SK-N-SH (cell line): ENCODE measurements around the gene RAB30. TPM values are rescaled to one million over a fixed set of nuclear protein-coding genes. Genes with fewer than 3 reads are reported as not detected.

ENCODE experiments used
- CTCF ChIA-PET: fragments of 300-600, 350-600 bp; formaldehyde crosslinking; extraction: SDS; loops from one replicate; lab custom pipeline; 2021; lab: Yijun Ruan, JAX
- POLR2A ChIA-PET: fragments of 350-600 bp; sonication (Branson Sonifier 250); formaldehyde crosslinking; extraction: SDS; loops from one replicate; lab custom pipeline; 2020; ENCODE audit warnings: antibody characterized with exemption, inconsistent platforms; lab: Yijun Ruan, JAX
- DNase-seq: peaks from one replicate; pipeline ENCODE4 v3.0.0; 2012
- H2AFZ ChIP-seq: fragments of 200-600 bp; sonication (generic); 2 replicates; pipeline ENCODE4 v1.8.1; 2016; ENCODE audit warnings: antibody characterized with exemption, mild to moderate bottlenecking, low read depth
- H3F3A ChIP-seq: fragments of 200-600 bp; sonication (generic); replicated peaks from 2 replicates; pipeline ENCODE3; 2016; ENCODE audit warnings: antibody characterized with exemption, mild to moderate bottlenecking; ENCODE audit not compliant: insufficient read depth
- H3K27ac ChIP-seq, 2 experiments: fragments of 200-500 bp in 1 of 2; fragments of 200-600 bp in 1 of 2; sonication (Bioruptor generic) in 1 of 2; sonication (generic), shearing (Covaris generic) in 1 of 2; 2 replicates each; pipeline versions ENCODE4 v1.5.1 to v1.6.1; 2014 to 2016; ENCODE audit warnings: low read depth in 2 of 2, inconsistent platforms in 1 of 2, low read length in 1 of 2, mild to moderate bottlenecking in 1 of 2, mixed read lengths in 1 of 2
- H3K27me3 ChIP-seq: fragments of 200-600 bp; sonication (generic), shearing (Covaris generic); 2 replicates; pipeline ENCODE4 v1.6.1; 2016; ENCODE audit warnings: mixed run types; ENCODE audit not compliant: insufficient read depth
- H3K36me3 ChIP-seq, 2 experiments: fragments of 200-500 bp in 1 of 2; fragments of 200-600 bp in 1 of 2; sonication (Bioruptor generic) in 1 of 2; sonication (generic) in 1 of 2; replicated peaks in 1 of 2; 2 replicates each; pipeline versions ENCODE3 to v1.5.1; 2014 to 2016; ENCODE audit warnings: low read length in 1 of 2, mild to moderate bottlenecking in 1 of 2; ENCODE audit not compliant: insufficient read depth in 2 of 2, control insufficient read depth in 1 of 2
- H3K4me1 ChIP-seq, 2 experiments: fragments of 200-500 bp in 1 of 2; fragments of 200-600 bp in 1 of 2; sonication (Bioruptor generic) in 1 of 2; sonication (generic), shearing (Covaris generic) in 1 of 2; 2 replicates each; pipeline versions ENCODE4 v1.5.1 to v1.6.1; 2014 to 2016; ENCODE audit warnings: low read depth in 1 of 2, low read length in 1 of 2, mixed run types in 1 of 2; ENCODE audit not compliant: insufficient read depth in 2 of 2, control insufficient read depth in 1 of 2
- H3K4me2 ChIP-seq: fragments of 200-600 bp; sonication (generic), shearing (Covaris generic); 2 replicates; pipeline ENCODE4 v1.6.1; 2017; ENCODE audit warnings: mixed run types
- H3K4me3 ChIP-seq, 2 experiments: fragments of 200-500 bp in 1 of 2; fragments of 200-600 bp in 1 of 2; sonication (Bioruptor generic) in 1 of 2; sonication (generic), shearing (Covaris generic) in 1 of 2; 2 replicates each; pipeline versions ENCODE4 v1.5.1 to v1.8.1; 2014 to 2016; ENCODE audit warnings: low read depth in 2 of 2, inconsistent platforms in 1 of 2, low read length in 1 of 2, mild to moderate bottlenecking in 1 of 2, mixed read lengths in 1 of 2, moderate library complexity in 1 of 2
- H3K79me2 ChIP-seq: fragments of 200-600 bp; sonication (generic); 2 replicates; pipeline ENCODE4 v1.8.1; 2017; ENCODE audit warnings: mild to moderate bottlenecking; ENCODE audit not compliant: insufficient read depth
- H3K9ac ChIP-seq: fragments of 200-600 bp; sonication (generic); 2 replicates; pipeline ENCODE4 v1.6.1; 2017; ENCODE audit warnings: mixed run types
- H3K9me2 ChIP-seq: fragments of 200-600 bp; sonication (generic); 2 replicates; pipeline ENCODE4 v1.6.1; 2017; ENCODE audit warnings: mixed run types
- H3K9me3 ChIP-seq: fragments of 200-600 bp; sonication (generic); 2 replicates; pipeline ENCODE4 v1.6.1; 2017; ENCODE audit warnings: mixed run types, mild to moderate bottlenecking, moderate library complexity
- H4K20me1 ChIP-seq: fragments of 200-600 bp; sonication (generic); 2 replicates; pipeline ENCODE4 v1.6.1; 2017; ENCODE audit warnings: mild to moderate bottlenecking, mixed run types; ENCODE audit not compliant: insufficient read depth
- EP300 ChIP-seq, 2 experiments: IDR thresholded peaks; 2 replicates each; pipeline versions ENCODE4 v1.4.0 to v1.6.1; 2012; ENCODE audit warnings: borderline replicate concordance in 1 of 2, low read depth in 1 of 2, low read length in 1 of 2
- MXI1 ChIP-seq: IDR thresholded peaks from 2 replicates; pipeline ENCODE4 v1.6.1; 2012; ENCODE audit warnings: mild to moderate bottlenecking, low read depth, low read length, improper control_type of control experiment
- POLR2AphosphoS5 ChIP-seq: IDR thresholded peaks from 2 replicates; pipeline ENCODE4 v1.6.1; 2012; ENCODE audit warnings: low read depth, low read length
- RAD21 ChIP-seq: IDR thresholded peaks from 2 replicates; pipeline ENCODE4 v1.6.1; 2012; ENCODE audit warnings: mild to moderate bottlenecking, low read length
- RCOR1 ChIP-seq: fragments of 150-350 bp; IDR thresholded peaks from 2 replicates; pipeline ENCODE4 v1.6.1; 2017; ENCODE audit warnings: antibody characterized with exemption, low read length
- TAF1 ChIP-seq: IDR thresholded peaks from 2 replicates; pipeline ENCODE4 v1.6.1; 2012; ENCODE audit warnings: low read depth, mild to moderate bottlenecking, low read length, moderate library complexity, borderline replicate concordance
- TEAD4 ChIP-seq: IDR thresholded peaks from 2 replicates; pipeline ENCODE4 v1.4.0; 2012; ENCODE audit warnings: mild to moderate bottlenecking, borderline replicate concordance; ENCODE audit not compliant: insufficient read depth
- WGBS: methylation state at CpG from one replicate; pipeline ENCODE4 v1.1.6; 2017; ENCODE audit warnings: low lambda C conversion rate; 5-methylcytosine and 5-hydroxymethylcytosine counted together
- polyA plus RNA-seq, 3 experiments: library from polyadenylated mRNA; depleted of rRNA; stranded (reverse); fragments of >200 nt; gene quantifications; 2 replicates each; pipeline ENCODE4 v1.2.3, GENCODE V29; 2012
- TF ChIP-seq, protein P1 (sequence below): fragments of 150-350 bp; IDR thresholded peaks from 2 replicates; pipeline ENCODE4 v1.6.1; 2016; ENCODE audit warnings: mild to moderate bottlenecking, low read depth, low read length
- TF ChIP-seq, protein P2 (sequence below): IDR thresholded peaks from 2 replicates; pipeline ENCODE4 v1.4.0; 2012; ENCODE audit warnings: low read depth, borderline replicate concordance
- TF ChIP-seq, protein P3 (sequence below): IDR thresholded peaks from 2 replicates; pipeline ENCODE4 v1.4.0; 2012; ENCODE audit warnings: low read depth, borderline replicate concordance

Gene RAB30
- polyA plus RNA-seq, 1 of the 3 experiments (the other 2 are of a cell fraction) = 3.3 TPM

DNA sequence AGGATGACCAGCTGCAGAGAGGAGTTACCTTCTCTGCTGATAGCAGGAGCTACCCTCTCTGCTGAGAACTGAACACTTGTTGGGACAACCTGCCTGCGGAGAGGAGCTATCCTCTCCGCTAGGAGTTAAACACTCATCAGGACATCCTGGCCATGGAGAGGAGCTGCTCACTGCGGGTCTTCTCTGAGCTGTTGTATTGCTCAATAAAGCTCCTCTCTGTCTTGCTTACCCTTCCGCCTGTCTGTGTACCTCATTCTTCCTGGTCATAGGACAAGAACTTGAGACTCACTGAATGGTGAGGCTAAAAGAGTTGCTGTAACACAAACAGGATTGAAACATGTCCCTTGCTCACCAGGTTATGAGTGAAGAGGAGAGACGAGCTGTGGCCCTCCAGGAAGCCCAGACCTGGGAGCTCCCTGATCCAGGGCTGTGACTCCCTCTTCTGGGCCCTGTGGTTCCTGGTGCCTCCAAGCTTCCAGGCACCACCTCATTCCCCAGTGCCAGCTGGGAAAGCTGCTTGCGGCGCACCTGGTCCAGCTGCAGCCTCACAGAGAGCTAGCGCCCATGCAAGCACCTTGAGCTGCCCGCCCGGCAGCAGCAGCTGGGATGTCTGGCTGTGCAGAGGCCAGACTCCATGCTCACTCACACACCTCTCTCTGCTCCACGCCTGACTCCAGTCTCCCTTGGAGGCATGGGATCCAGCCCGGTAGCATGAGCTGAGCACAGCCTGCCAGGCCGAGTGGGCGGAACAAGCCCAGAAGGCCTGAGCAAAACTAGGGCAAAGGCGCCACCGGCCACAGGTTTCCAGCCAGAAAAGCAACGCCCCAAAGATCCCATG lies 50.5 kb downstream of the RAB30 start:
- DNase-seq = no peak
- WGBS = 92% methylated on average over 12 of the region's 17 CpGs
- H3K9ac ChIP-seq = no peak overlapping the region
- H4K20me1 ChIP-seq = no peaks in the 10 kb centered on the region
- no peak overlapping the region for H3K4me3 ChIP-seq
- H3K9me3 ChIP-seq = no peaks in the 10 kb centered on the region
- no peaks in the 10 kb centered on the region for H3K9me2 ChIP-seq
- H3K27me3 ChIP-seq = no peaks in the 10 kb centered on the region
- peaks cover 0 to 2% of the 10 kb centered on the region in 2 experiments; a peak in 1 of 4 replicates for H3K4me1 ChIP-seq
- H3F3A ChIP-seq = no peaks in the 10 kb centered on the region
- no peak overlapping the region for H2AFZ ChIP-seq
- no peak overlapping the region for H3K27ac ChIP-seq
- ChIA-PET CTCF (interaction anchor here (1.9 kb wide), 1 partner anchor 13 kb away, joined by 4 read pairs; no protein-coding TSS in a partner anchor), POLR2A (no interaction called here)
- no peak overlapping the region for H3K4me2 ChIP-seq
- TF ChIP-seq RCOR1 (no peak), POLR2AphosphoS5 (no peak), TEAD4 (no peak), EP300 (IDR thresholded peaks at IDR 0.05; ENCODE audit: borderline replicate concordance in 1 of 2, low read depth in 1 of 2, low read length in 1 of 2) (no peak), MXI1 (no peak), TAF1 (no peak), RAD21 (no peak)
- TF ChIP-seq, protein P1, sequence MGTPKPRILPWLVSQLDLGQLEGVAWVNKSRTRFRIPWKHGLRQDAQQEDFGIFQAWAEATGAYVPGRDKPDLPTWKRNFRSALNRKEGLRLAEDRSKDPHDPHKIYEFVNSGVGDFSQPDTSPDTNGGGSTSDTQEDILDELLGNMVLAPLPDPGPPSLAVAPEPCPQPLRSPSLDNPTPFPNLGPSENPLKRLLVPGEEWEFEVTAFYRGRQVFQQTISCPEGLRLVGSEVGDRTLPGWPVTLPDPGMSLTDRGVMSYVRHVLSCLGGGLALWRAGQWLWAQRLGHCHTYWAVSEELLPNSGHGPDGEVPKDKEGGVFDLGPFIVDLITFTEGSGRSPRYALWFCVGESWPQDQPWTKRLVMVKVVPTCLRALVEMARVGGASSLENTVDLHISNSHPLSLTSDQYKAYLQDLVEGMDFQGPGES = no peak
- TF ChIP-seq, protein P2, sequence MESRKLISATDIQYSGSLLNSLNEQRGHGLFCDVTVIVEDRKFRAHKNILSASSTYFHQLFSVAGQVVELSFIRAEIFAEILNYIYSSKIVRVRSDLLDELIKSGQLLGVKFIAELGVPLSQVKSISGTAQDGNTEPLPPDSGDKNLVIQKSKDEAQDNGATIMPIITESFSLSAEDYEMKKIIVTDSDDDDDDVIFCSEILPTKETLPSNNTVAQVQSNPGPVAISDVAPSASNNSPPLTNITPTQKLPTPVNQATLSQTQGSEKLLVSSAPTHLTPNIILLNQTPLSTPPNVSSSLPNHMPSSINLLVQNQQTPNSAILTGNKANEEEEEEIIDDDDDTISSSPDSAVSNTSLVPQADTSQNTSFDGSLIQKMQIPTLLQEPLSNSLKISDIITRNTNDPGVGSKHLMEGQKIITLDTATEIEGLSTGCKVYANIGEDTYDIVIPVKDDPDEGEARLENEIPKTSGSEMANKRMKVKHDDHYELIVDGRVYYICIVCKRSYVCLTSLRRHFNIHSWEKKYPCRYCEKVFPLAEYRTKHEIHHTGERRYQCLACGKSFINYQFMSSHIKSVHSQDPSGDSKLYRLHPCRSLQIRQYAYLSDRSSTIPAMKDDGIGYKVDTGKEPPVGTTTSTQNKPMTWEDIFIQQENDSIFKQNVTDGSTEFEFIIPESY = no peak
- TF ChIP-seq, protein P3, sequence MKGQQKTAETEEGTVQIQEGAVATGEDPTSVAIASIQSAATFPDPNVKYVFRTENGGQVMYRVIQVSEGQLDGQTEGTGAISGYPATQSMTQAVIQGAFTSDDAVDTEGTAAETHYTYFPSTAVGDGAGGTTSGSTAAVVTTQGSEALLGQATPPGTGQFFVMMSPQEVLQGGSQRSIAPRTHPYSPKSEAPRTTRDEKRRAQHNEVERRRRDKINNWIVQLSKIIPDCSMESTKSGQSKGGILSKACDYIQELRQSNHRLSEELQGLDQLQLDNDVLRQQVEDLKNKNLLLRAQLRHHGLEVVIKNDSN = no peak
- H3K36me3 ChIP-seq = no peaks in the 10 kb centered on the region
- H3K79me2 ChIP-seq = peaks cover 24% of the 10 kb centered on the region; the same call in 1 of the 2 replicates
